Measurements from ENCODE around the gene KLF11.

- TF ChIP-seq CTCF (IDR thresholded peaks at IDR 0.05) (no peak), POLR2A (IDR thresholded peaks at IDR 0.05) (no peak)
Measured at GRCh38 chr2:10085668-10086059, 42.3 kb downstream of the KLF11 start.
